Esophagus squamous epithelium (tissue), 5 donors: Measurements from ENCODE around the gene FTCDNL1. TPM values are rescaled to one million over a fixed set of nuclear protein-coding genes. Genes with fewer than 3 reads are reported as not detected.

Source experiments
- DNase-seq: peaks from one replicate; lab custom pipeline; 2025; lab: John Stamatoyannopoulos, UW
- H3K27ac ChIP-seq, 4 donors: fragments of 200-600 bp; sonication (generic); one replicate each; pipeline ENCODE4 v1.5.1; 2016 to 2019; ENCODE audit warnings: mild to moderate bottlenecking in 1 of 4
- H3K27me3 ChIP-seq, 4 donors: fragments of 200-600 bp; sonication (generic); 1 replicate in 3 of 4; 2 replicates in 1 of 4; pipeline versions ENCODE4 v1.5.1 to v1.6.0; 2017 to 2021; ENCODE audit warnings: antibody characterized with exemption in 1 of 4
- H3K36me3 ChIP-seq, 3 donors: fragments of 200-600 bp; sonication (generic); one replicate each; pipeline ENCODE4 v1.5.1; 2016 to 2019
- H3K4me1 ChIP-seq, 3 donors: fragments of 200-600 bp; sonication (generic); one replicate each; pipeline ENCODE4 v1.5.1; 2017 to 2019
- H3K4me3 ChIP-seq, 4 donors: fragments of 200-600 bp; sonication (generic); 1 replicate in 3 of 4; 2 replicates in 1 of 4; pipeline ENCODE4 v1.5.1; 2016 to 2019; ENCODE audit warnings: mild to moderate bottlenecking in 2 of 4, moderate library complexity in 1 of 4
- H3K9me3 ChIP-seq, 3 donors: fragments of 200-600 bp; sonication (generic); one replicate each; pipeline ENCODE4 v1.5.1; 2016 to 2019
- CTCF ChIP-seq, 6 experiments: fragments of 450-650 bp in 4 of 6; fragments of 200-600 bp in 2 of 6; sonication (generic) in 2 of 6; IDR thresholded peaks; one replicate each; pipeline ENCODE4 v1.5.1; 2016 to 2019; ENCODE audit warnings: antibody characterized with exemption in 6 of 6, mild to moderate bottlenecking in 4 of 6, moderate library complexity in 4 of 6
- POLR2A ChIP-seq, 4 donors: fragments of 450-650 bp; IDR thresholded peaks; one replicate each; pipeline ENCODE4 v1.6.1; 2017; ENCODE audit warnings: antibody characterized with exemption in 4 of 4, mild to moderate bottlenecking in 4 of 4, moderate library complexity in 3 of 4
- WGBS, 2 donors: methylation state at CpG; one replicate each; pipeline ENCODE4 v1.1.5; 2018; 5-methylcytosine and 5-hydroxymethylcytosine counted together
- intact Hi-C: fragments of 100-400 bp; cut with DNase I; formaldehyde crosslinking; loops from one replicate; pipeline ENCODE4 v1.15.0; 2022
- small RNA-seq, 4 donors: library from RNA; depleted of rRNA; stranded (forward); fragments of <200 nt; gene quantifications; one replicate each; pipeline ENCODE3, GENCODE V24; 2016
- total RNA-seq, 4 donors: library from RNA; depleted of rRNA; stranded (reverse); fragments of >200 nt; gene quantifications; one replicate each; pipeline ENCODE4 v1.1.0, GENCODE V29; 2016
- donor health status: DM: yes; HTN: yes; CAD: no.

FTCDNL1 gene
- total RNA-seq, 4 donors from 2014 or later: 1.3 to 5.0 (median 2.6) TPM

GRCh38 chr2:199716807-199717586, 134.0 kb downstream of the FTCDNL1 start:
- Histone ChIP-seq H3K9me3 (no peaks in the 10 kb centered on the region), H3K4me1 (peaks cover 0 to 9% (median 4%) of the 10 kb centered on the region in 3 donors), H3K27me3 (no peaks in the 10 kb centered on the region), H3K4me3 (no peak overlapping the region), H3K36me3 (no peaks in the 10 kb centered on the region), H3K27ac (no peak overlapping the region)
- DNase-seq: no peak
- no peak for TF ChIP-seq CTCF (IDR thresholded peaks at IDR 0.05)
- no peak for TF ChIP-seq POLR2A (IDR thresholded peaks at IDR 0.05)
- WGBS, 2 donors: 13 to 23% methylated on average over 4 of the region's 4 CpGs
- intact Hi-C loops: no loop called here

DNA sequence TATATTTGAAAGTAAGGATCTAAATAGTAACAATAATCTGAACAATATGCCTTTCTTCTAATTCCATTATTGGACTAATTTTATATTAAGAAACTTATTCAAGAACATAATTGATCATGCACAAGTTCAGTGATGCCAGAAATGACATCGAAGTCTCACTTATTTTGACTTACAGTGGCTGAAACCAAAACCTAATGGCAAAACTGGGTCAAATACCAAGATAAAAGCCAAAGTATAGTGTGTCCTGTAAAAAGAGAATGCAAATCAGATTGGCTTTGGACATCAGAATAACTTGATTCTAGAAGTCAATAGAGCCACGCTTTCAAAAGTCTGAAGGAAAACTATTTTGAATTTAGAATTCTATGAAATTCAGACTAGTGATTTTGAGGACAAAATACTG, 137.2 kb downstream of the FTCDNL1 start:
- WGBS, 2 donors: 32 to 41% methylated on average over 2 of the region's 2 CpGs
- intact Hi-C loops: no loop called here
- H3K36me3 ChIP-seq: no peaks in the 10 kb centered on the region
- peaks cover 0 to 9% (median 4%) of the 10 kb centered on the region in 3 donors for H3K4me1 ChIP-seq
- no peak for TF ChIP-seq POLR2A (IDR thresholded peaks at IDR 0.05)
- no peak for TF ChIP-seq CTCF (IDR thresholded peaks at IDR 0.05)
- H3K27me3 ChIP-seq: no peaks in the 10 kb centered on the region
- H3K9me3 ChIP-seq: no peaks in the 10 kb centered on the region
- no peak overlapping the region for H3K4me3 ChIP-seq
- no peak overlapping the region for H3K27ac ChIP-seq
- DNase-seq: no peak

DNA sequence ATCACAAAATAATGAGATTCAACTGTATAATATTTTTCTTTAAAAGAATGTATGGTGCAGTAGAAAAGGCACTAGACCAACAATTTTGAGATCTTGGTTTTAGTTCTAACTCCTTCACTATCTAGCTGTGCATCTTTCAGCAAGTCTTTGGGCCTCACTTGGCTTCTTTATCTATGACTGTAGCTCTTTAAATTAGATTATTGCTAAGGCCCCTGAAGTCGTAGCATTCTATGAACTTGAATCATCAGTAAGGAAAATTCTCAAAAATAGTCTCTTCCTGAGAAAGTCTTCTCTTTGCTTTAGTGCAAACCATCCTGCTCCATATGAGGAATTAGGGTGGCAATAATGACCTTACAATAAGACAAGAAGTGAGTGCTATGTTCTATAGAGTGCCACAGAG, 140.4 kb downstream of the FTCDNL1 start:
- intact Hi-C loops: no loop called here
- Histone ChIP-seq H3K4me1 (no peaks in the 10 kb centered on the region), H3K4me3 (no peak overlapping the region), H3K36me3 (no peaks in the 10 kb centered on the region), H3K9me3 (no peaks in the 10 kb centered on the region), H3K27me3 (no peaks in the 10 kb centered on the region), H3K27ac (no peak overlapping the region)
- 55 to 70% methylated on average over 1 of the region's 1 CpG for WGBS, 2 donors
- no peak for DNase-seq
- no peak for TF ChIP-seq POLR2A (IDR thresholded peaks at IDR 0.05)
- no peak for TF ChIP-seq CTCF (IDR thresholded peaks at IDR 0.05)

Small RNA genes within 50 kb of the gene (small RNA-seq; reads per million reads assigned to genes)
- gene AC108032.1 (0 reads per million in 4 donors), gene RN7SL717P (0 reads per million in 4 donors)

Other genes starting within 250 kb of the FTCDNL1 start
- gene C2orf69, start 60.1 kb upstream of the FTCDNL1 start, total RNA-seq: 10 to 100 TPM in 2 of 4 donors, 1 to 10 TPM in 2; 6.1 to 10.7 (median 9.6) TPM
- gene TYW5, start 104.3 kb upstream of the FTCDNL1 start, total RNA-seq: 1 to 10 TPM; 3.0 to 8.8 (median 5.8) TPM
- 10 to 100 TPM; 10.4 to 27.4 (median 22.0) TPM for gene MAIP1, start 104.4 kb upstream of the FTCDNL1 start, total RNA-seq